ENCODE measurements around the gene CHST9. TPM values are rescaled to one million over a fixed set of nuclear protein-coding genes. Genes with fewer than 3 reads are reported as not detected.

Gene CHST9
- total and polyA plus RNA-seq, 4 donors = 0.42 to 6.4 (median 1.4) TPM

DNA sequence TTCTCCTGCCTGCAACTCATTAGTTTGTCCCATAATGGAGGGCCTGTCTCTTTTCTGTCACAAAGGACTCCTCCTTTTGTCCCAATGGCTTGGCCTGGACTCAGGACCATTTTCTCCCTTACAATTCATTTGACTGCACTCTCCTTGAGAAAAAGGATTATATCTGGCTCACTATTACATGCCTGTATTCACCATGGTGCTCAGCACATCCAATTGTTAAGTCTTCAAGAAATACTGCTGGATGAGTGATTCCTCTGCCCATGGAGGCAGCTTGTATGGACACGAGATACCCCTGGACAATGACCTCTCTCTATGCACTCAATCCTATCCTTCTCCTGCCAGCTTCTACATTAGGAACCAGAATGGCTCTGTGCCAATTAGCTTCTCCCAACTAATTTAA is 47.0 kb downstream of the CHST9 start:
- WGBS = 52% methylated on average over 1 of the region's 1 CpG
- Histone ChIP-seq H3K27ac (ENCODE audit: low read depth in 1 of 2, low read length in 2 of 2) (no peak overlapping the region), H3K36me3 (ENCODE audit: control insufficient read depth in 4 of 4, insufficient read depth in 3 of 4, low read depth in 1 of 4, low read length in 3 of 4) (no peaks in the 10 kb centered on the region), H3K9ac (ENCODE audit: low read depth in 1 of 2, low read length in 2 of 2) (no peak overlapping the region), H3K4me1 (ENCODE audit: control insufficient read depth in 4 of 4, insufficient read depth in 4 of 4, low read length in 3 of 4) (peaks cover 0 to 4% (median 0%) of the 10 kb centered on the region in 4 donors), H3K27me3 (ENCODE audit: control insufficient read depth in 4 of 4, insufficient read depth in 4 of 4, low read length in 3 of 4) (no peaks in the 10 kb centered on the region), H3K4me3 (ENCODE audit: low read depth in 1 of 3, low read length in 3 of 3) (no peak overlapping the region), H3K9me3 (ENCODE audit: control insufficient read depth in 4 of 4, low read length in 3 of 4) (no peaks in the 10 kb centered on the region)
- DNase-seq (ENCODE audit: low spot score) = no peak
- TF ChIP-seq RXRA (IDR thresholded peaks at IDR 0.05) (no peak), HNF4G (IDR thresholded peaks at IDR 0.05) (no peak), GABPA (IDR thresholded peaks at IDR 0.05 in 1 of 2, conservative IDR thresholded peaks at IDR 0.05 in 1 of 2) (no peak), SP1 (IDR thresholded peaks at IDR 0.05) (no peak), FOXA1 (IDR thresholded peaks at IDR 0.05) (no peak), JUND (IDR thresholded peaks at IDR 0.05) (no peak), REST (IDR thresholded peaks at IDR 0.05) (no peak), EGR1 (IDR thresholded peaks at IDR 0.05; ENCODE audit: low read depth in 2 of 2) (no peak), HNF4A (conservative IDR thresholded peaks at IDR 0.05) (no peak), MAX (IDR thresholded peaks at IDR 0.05) (no peak), RAD21 (IDR thresholded peaks at IDR 0.05) (no peak), ZBTB33 (IDR thresholded peaks at IDR 0.05) (no peak), FOXA2 (IDR thresholded peaks at IDR 0.05) (no peak), YY1 (IDR thresholded peaks at IDR 0.05) (no peak), TAF1 (conservative IDR thresholded peaks at IDR 0.05) (no peak), NR2F2 (IDR thresholded peaks at IDR 0.05) (no peak)
- TF ChIP-seq, protein P1, sequence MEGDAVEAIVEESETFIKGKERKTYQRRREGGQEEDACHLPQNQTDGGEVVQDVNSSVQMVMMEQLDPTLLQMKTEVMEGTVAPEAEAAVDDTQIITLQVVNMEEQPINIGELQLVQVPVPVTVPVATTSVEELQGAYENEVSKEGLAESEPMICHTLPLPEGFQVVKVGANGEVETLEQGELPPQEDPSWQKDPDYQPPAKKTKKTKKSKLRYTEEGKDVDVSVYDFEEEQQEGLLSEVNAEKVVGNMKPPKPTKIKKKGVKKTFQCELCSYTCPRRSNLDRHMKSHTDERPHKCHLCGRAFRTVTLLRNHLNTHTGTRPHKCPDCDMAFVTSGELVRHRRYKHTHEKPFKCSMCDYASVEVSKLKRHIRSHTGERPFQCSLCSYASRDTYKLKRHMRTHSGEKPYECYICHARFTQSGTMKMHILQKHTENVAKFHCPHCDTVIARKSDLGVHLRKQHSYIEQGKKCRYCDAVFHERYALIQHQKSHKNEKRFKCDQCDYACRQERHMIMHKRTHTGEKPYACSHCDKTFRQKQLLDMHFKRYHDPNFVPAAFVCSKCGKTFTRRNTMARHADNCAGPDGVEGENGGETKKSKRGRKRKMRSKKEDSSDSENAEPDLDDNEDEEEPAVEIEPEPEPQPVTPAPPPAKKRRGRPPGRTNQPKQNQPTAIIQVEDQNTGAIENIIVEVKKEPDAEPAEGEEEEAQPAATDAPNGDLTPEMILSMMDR (IDR thresholded peaks at IDR 0.05; ENCODE audit: low read depth, low read length, missing input control) = no peak
- TF ChIP-seq, protein P2, sequence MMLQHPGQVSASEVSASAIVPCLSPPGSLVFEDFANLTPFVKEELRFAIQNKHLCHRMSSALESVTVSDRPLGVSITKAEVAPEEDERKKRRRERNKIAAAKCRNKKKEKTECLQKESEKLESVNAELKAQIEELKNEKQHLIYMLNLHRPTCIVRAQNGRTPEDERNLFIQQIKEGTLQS (IDR thresholded peaks at IDR 0.05) = no peak

Measured in liver (tissue), 9 donors.